Gastrocnemius medialis (tissue), 4 donors: ENCODE data around the gene PLD4. TPM values are rescaled to one million over a fixed set of nuclear protein-coding genes. Genes with fewer than 3 reads are reported as not detected.

Experiments used
- ATAC-seq, 2 donors: fragments of 150-250 bp; one replicate each; pipeline ENCODE4 v1.9.1; 2016
- DNase-seq, 2 donors: peaks; one replicate each; pipeline ENCODE4 v3.0.0-alpha.2; 2019
- H3K27ac ChIP-seq, 4 donors: fragments of 200-600 bp; sonication (generic); 1 replicate in 1 of 4; 2 replicates in 3 of 4; pipeline ENCODE4 v1.5.1; 2016 to 2018; ENCODE audit warnings: mild to moderate bottlenecking in 2 of 4, moderate library complexity in 1 of 4
- H3K27me3 ChIP-seq, 3 donors: fragments of 200-600 bp; sonication (generic) in 2 of 3; 1 replicate in 1 of 3; 2 replicates in 2 of 3; pipeline versions ENCODE4 v1.5.1 to v1.6.0; 2016 to 2019; ENCODE audit warnings: mild to moderate bottlenecking in 1 of 3, moderate library complexity in 1 of 3
- H3K36me3 ChIP-seq, 2 donors: fragments of 200-600 bp; sonication (generic) in 1 of 2; one replicate each; pipeline ENCODE4 v1.5.1; 2017 to 2018
- H3K4me1 ChIP-seq, 2 donors: fragments of 200-600 bp; sonication (generic) in 1 of 2; one replicate each; pipeline ENCODE4 v1.5.1; 2016 to 2017; ENCODE audit warnings: mild to moderate bottlenecking in 2 of 2
- H3K4me3 ChIP-seq, 4 donors: fragments of 200-600 bp; sonication (generic) in 3 of 4; 1 replicate in 1 of 4; 2 replicates in 3 of 4; pipeline ENCODE4 v1.5.1; 2016 to 2019; ENCODE audit warnings: mild to moderate bottlenecking in 2 of 4
- H3K9me3 ChIP-seq, 3 donors: fragments of 200-600 bp; sonication (generic) in 2 of 3; 1 replicate in 1 of 3; 2 replicates in 2 of 3; pipeline ENCODE4 v1.5.1; 2016 to 2019
- CTCF ChIP-seq, 5 experiments: fragments of 450-650 bp in 3 of 5; fragments of 200-600 bp in 2 of 5; sonication (generic) in 2 of 5; IDR thresholded peaks in 4 of 5; conservative IDR thresholded peaks in 1 of 5; 1 replicate in 4 of 5; 2 replicates in 1 of 5; pipeline ENCODE4 v1.5.1; 2016 to 2019; ENCODE audit warnings: antibody characterized with exemption in 5 of 5, mild to moderate bottlenecking in 3 of 5, moderate library complexity in 3 of 5
- POLR2A ChIP-seq, 2 donors: fragments of 450-650 bp; IDR thresholded peaks; one replicate each; pipeline ENCODE4 v1.6.1; 2017; ENCODE audit warnings: antibody characterized with exemption in 2 of 2, mild to moderate bottlenecking in 2 of 2, moderate library complexity in 2 of 2
- in situ Hi-C, 4 donors: fragments of 200-750 bp; cut with MboI; loops; one replicate each; pipeline versions ENCODE4 v1.15.0 to v1.8.0; 2017; ENCODE audit warnings: low sequenced_read_pairs in 4 of 4
- intact Hi-C: fragments of 100-400 bp; cut with DNase I; formaldehyde crosslinking; loops from one replicate; pipeline ENCODE4 v1.15.1; 2023; ENCODE audit warnings: low total_unique reads
- total RNA-seq, 4 donors: library from RNA; depleted of rRNA; stranded (reverse); fragments of >200 nt; gene quantifications; one replicate each; pipeline versions ENCODE4 v1.1.0 to v1.2.3, GENCODE V29; 2016

PLD4 gene
- total RNA-seq, 4 donors from 2014 or later, result not detected

GRCh38 chr14:104966981-104967385 is 42.3 kb downstream of the PLD4 start:
- peaks cover 8 to 18% (median 17%) of the 10 kb centered on the region in 3 donors for H3K27me3 ChIP-seq
- DNase-seq (no peak), ATAC-seq (peak in 1 of 2 donors; percentile 2)
- H3K4me3 ChIP-seq, result peak overlapping the region in 1 of 4 donors; percentile 39
- in situ Hi-C loops (no loop called here), intact Hi-C loops (no loop called here)
- H3K36me3 ChIP-seq, result no peaks in the 10 kb centered on the region
- no peak for TF ChIP-seq POLR2A (IDR thresholded peaks at IDR 0.05)
- TF ChIP-seq CTCF (IDR thresholded peaks at IDR 0.05 in 4 of 5, conservative IDR thresholded peaks at IDR 0.05 in 1 of 5), result no peak
- peak overlapping the region in 3 of 4 donors; percentile 54 to 56 (median 56) for H3K27ac ChIP-seq
- peaks cover 0 to 4% of the 10 kb centered on the region in 2 donors for H3K4me1 ChIP-seq
- H3K9me3 ChIP-seq, result no peaks in the 10 kb centered on the region

- peak; percentile 20 for ATAC-seq
- Histone ChIP-seq H3K9me3 (no peaks in the 10 kb centered on the region), H3K27me3 (peaks cover 8 to 18% (median 17%) of the 10 kb centered on the region in 3 donors), H3K27ac (peak overlapping the region; percentile 54 to 58 (median 56)), H3K4me1 (peaks cover 0 to 4% of the 10 kb centered on the region in 2 donors), H3K36me3 (no peaks in the 10 kb centered on the region), H3K4me3 (peak overlapping the region; percentile 7 to 46 (median 38))
- TF ChIP-seq CTCF (IDR thresholded peaks at IDR 0.05 in 4 of 5, conservative IDR thresholded peaks at IDR 0.05 in 1 of 5), result no peak
- no peak for TF ChIP-seq POLR2A (IDR thresholded peaks at IDR 0.05)
- in situ Hi-C loops (no loop called here), intact Hi-C loops (no loop called here)
- DNase-seq, result peak in 1 of 2 donors; percentile 37
Observed at GRCh38 chr14:104967386-104968152, 42.9 kb downstream of the PLD4 start.

- no peaks in the 10 kb centered on the region for H3K9me3 ChIP-seq
- H3K27me3 ChIP-seq, result peaks cover 8 to 18% (median 17%) of the 10 kb centered on the region in 3 donors
- in situ Hi-C loops, result no loop called here
- no peaks in the 10 kb centered on the region for H3K36me3 ChIP-seq
- DNase-seq (peak in 1 of 2 donors; percentile 54), ATAC-seq (no peak)
- intact Hi-C loops, result no loop called here
- H3K4me3 ChIP-seq, result peak overlapping the region in 3 of 4 donors; percentile 36 to 46 (median 39)
- peak overlapping the region; percentile 54 to 58 (median 56) for H3K27ac ChIP-seq
- H3K4me1 ChIP-seq, result peaks cover 0 to 8% of the 10 kb centered on the region in 2 donors
- TF ChIP-seq POLR2A (IDR thresholded peaks at IDR 0.05) (no peak), CTCF (IDR thresholded peaks at IDR 0.05 in 4 of 5, conservative IDR thresholded peaks at IDR 0.05 in 1 of 5) (no peak)
Observed at GRCh38 chr14:104968153-104968527, 43.5 kb downstream of the PLD4 start.

- Histone ChIP-seq H3K27ac (peak overlapping the region in 3 of 4 donors; percentile 28 to 56 (median 56)), H3K9me3 (no peaks in the 10 kb centered on the region), H3K27me3 (peaks cover 8 to 18% (median 17%) of the 10 kb centered on the region in 3 donors), H3K4me1 (peaks cover 5 to 8% of the 10 kb centered on the region in 2 donors), H3K4me3 (peak overlapping the region in 3 of 4 donors; percentile 36 to 46 (median 39)), H3K36me3 (no peaks in the 10 kb centered on the region)
- in situ Hi-C loops (no loop called here), intact Hi-C loops (no loop called here)
- TF ChIP-seq POLR2A (IDR thresholded peaks at IDR 0.05) (no peak), CTCF (IDR thresholded peaks at IDR 0.05 in 4 of 5, conservative IDR thresholded peaks at IDR 0.05 in 1 of 5) (no peak)
- ATAC-seq, result no peak
- peak in 1 of 2 donors; percentile 12 for DNase-seq
Observed at GRCh38 chr14:104968541-104969401, 44.1 kb downstream of the PLD4 start.
